HG03196 (cell line): ENCODE measurements around the gene MAGEA4.
"Not testable (repeated sequence)": the region's sequence is repeated elsewhere in the genome, so short reads cannot be mapped to it uniquely, and the experiment has no call there.

Experiments used
- ATAC-seq: cut with Tn5 transposase; IDR thresholded peaks from one replicate; pipeline ENCODE4 v1.9.1; 2021; ENCODE audit not compliant: unreplicated experiment

The MAGEA4 gene

GRCh38 chrX:151912780-151913179 lies at the start of gene MAGEA4:
Gene MAGEA4 (plus strand): TSS chrX:151912889. CDS start chrX:151923665, 10,776 bp downstream.
- no peak for ATAC-seq

GRCh38 chrX:151870602-151871001 lies 42.1 kb upstream of the MAGEA4 start:
- ATAC-seq, result no peak

- ATAC-seq, result no peak
Observed at GRCh38 chrX:151871244-151871643, 41.4 kb upstream of the MAGEA4 start.

- no peak for ATAC-seq
Observed at GRCh38 chrX:151873096-151873495, 39.6 kb upstream of the MAGEA4 start.

- no peak for ATAC-seq
Observed at GRCh38 chrX:151875270-151876026, 37.2 kb upstream of the MAGEA4 start.

GRCh38 chrX:151878574-151878973 lies 34.1 kb upstream of the MAGEA4 start:
- no peak for ATAC-seq

- ATAC-seq, result no peak
Observed at GRCh38 chrX:151879856-151880255, 32.8 kb upstream of the MAGEA4 start.

GRCh38 chrX:151880895-151881294 lies 31.8 kb upstream of the MAGEA4 start:
- ATAC-seq, result no peak

- ATAC-seq, result no peak
Observed at GRCh38 chrX:151889421-151889820, 23.3 kb upstream of the MAGEA4 start.

- ATAC-seq, result no peak
Observed at GRCh38 chrX:151896734-151897474, 15.8 kb upstream of the MAGEA4 start.

- ATAC-seq, result no peak
Observed at GRCh38 chrX:151899622-151900021, 13.1 kb upstream of the MAGEA4 start.

- no peak for ATAC-seq
Observed at GRCh38 chrX:151901826-151902225, 10.9 kb upstream of the MAGEA4 start.

GRCh38 chrX:151902813-151903591 lies 9.7 kb upstream of the MAGEA4 start:
- ATAC-seq, result no peak

GRCh38 chrX:151904989-151905388 lies 7.7 kb upstream of the MAGEA4 start:
- ATAC-seq, result no peak

- ATAC-seq, result no peak
Observed at GRCh38 chrX:151912221-151912620, 468 bp upstream of the MAGEA4 start.

GRCh38 chrX:151918736-151919135 lies 6.0 kb downstream of the MAGEA4 start:
- not testable (repeated sequence) for ATAC-seq

GRCh38 chrX:151919610-151920009 lies 6.9 kb downstream of the MAGEA4 start:
- ATAC-seq, result no peak

GRCh38 chrX:151920101-151920500 lies 7.4 kb downstream of the MAGEA4 start:
- ATAC-seq, result no peak

GRCh38 chrX:151920530-151920929 lies 7.8 kb downstream of the MAGEA4 start:
- no peak for ATAC-seq

GRCh38 chrX:151921292-151921691 lies 8.6 kb downstream of the MAGEA4 start:
- ATAC-seq, result no peak

GRCh38 chrX:151921866-151922265 lies 9.2 kb downstream of the MAGEA4 start:
- no peak for ATAC-seq

GRCh38 chrX:151922692-151923091 lies 10.0 kb downstream of the MAGEA4 start:
- ATAC-seq, result no peak
